ENCODE results near the gene TPSD1. TPM values are rescaled to one million over a fixed set of nuclear protein-coding genes. Genes with fewer than 3 reads are reported as not detected.
A peak's percentile ranks its signal among the peaks of the same experiment; 100 is the strongest.

TPSD1 gene
- total and polyA plus RNA-seq, 9 of the 15 experiments (the other 6 are each of a cell fraction or from before 2014, with no cell fraction given): not detected

DNA sequence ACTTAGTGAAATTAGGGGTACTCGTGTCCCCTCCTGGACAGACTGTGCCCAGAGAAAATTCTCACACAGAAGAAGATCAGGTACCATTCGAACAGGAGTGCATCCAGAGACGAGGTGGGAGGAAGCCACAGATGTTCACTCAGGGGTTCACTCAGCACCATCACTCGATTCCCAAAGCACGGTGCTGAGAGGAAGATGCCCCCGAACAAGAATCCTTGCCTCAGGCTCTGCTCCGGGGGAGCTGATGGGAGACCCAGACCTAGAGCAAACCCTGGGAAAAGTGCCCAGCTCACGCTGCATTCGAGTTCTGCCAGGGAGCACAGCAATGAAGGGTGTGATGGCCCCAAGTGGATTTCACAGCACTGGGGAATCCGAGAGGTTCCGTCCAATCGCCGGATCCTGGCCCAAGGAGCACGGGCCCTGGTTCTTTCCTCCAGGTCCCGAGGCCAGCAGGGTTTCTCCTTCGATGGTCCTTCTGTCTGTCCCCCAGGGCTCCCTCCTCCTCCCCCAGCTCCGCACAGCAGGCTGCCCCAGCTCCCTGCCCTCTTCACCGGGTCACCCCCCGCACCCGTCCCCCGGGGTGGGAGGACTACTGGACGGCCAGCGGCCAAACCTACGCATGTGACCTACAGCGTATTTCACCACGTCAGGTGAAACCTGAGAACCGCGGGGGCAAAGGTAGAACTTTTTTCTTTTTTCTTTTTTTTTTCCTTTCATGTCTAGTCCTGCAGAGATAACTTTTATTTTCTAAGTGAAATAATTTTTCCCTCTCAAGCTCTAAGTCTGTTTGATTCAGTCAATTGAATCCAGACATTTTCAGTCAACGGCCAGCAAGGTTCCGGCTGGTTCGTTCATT is 43.4 kb downstream of the TPSD1 start (continued):
- TF ChIP-seq, protein P1, sequence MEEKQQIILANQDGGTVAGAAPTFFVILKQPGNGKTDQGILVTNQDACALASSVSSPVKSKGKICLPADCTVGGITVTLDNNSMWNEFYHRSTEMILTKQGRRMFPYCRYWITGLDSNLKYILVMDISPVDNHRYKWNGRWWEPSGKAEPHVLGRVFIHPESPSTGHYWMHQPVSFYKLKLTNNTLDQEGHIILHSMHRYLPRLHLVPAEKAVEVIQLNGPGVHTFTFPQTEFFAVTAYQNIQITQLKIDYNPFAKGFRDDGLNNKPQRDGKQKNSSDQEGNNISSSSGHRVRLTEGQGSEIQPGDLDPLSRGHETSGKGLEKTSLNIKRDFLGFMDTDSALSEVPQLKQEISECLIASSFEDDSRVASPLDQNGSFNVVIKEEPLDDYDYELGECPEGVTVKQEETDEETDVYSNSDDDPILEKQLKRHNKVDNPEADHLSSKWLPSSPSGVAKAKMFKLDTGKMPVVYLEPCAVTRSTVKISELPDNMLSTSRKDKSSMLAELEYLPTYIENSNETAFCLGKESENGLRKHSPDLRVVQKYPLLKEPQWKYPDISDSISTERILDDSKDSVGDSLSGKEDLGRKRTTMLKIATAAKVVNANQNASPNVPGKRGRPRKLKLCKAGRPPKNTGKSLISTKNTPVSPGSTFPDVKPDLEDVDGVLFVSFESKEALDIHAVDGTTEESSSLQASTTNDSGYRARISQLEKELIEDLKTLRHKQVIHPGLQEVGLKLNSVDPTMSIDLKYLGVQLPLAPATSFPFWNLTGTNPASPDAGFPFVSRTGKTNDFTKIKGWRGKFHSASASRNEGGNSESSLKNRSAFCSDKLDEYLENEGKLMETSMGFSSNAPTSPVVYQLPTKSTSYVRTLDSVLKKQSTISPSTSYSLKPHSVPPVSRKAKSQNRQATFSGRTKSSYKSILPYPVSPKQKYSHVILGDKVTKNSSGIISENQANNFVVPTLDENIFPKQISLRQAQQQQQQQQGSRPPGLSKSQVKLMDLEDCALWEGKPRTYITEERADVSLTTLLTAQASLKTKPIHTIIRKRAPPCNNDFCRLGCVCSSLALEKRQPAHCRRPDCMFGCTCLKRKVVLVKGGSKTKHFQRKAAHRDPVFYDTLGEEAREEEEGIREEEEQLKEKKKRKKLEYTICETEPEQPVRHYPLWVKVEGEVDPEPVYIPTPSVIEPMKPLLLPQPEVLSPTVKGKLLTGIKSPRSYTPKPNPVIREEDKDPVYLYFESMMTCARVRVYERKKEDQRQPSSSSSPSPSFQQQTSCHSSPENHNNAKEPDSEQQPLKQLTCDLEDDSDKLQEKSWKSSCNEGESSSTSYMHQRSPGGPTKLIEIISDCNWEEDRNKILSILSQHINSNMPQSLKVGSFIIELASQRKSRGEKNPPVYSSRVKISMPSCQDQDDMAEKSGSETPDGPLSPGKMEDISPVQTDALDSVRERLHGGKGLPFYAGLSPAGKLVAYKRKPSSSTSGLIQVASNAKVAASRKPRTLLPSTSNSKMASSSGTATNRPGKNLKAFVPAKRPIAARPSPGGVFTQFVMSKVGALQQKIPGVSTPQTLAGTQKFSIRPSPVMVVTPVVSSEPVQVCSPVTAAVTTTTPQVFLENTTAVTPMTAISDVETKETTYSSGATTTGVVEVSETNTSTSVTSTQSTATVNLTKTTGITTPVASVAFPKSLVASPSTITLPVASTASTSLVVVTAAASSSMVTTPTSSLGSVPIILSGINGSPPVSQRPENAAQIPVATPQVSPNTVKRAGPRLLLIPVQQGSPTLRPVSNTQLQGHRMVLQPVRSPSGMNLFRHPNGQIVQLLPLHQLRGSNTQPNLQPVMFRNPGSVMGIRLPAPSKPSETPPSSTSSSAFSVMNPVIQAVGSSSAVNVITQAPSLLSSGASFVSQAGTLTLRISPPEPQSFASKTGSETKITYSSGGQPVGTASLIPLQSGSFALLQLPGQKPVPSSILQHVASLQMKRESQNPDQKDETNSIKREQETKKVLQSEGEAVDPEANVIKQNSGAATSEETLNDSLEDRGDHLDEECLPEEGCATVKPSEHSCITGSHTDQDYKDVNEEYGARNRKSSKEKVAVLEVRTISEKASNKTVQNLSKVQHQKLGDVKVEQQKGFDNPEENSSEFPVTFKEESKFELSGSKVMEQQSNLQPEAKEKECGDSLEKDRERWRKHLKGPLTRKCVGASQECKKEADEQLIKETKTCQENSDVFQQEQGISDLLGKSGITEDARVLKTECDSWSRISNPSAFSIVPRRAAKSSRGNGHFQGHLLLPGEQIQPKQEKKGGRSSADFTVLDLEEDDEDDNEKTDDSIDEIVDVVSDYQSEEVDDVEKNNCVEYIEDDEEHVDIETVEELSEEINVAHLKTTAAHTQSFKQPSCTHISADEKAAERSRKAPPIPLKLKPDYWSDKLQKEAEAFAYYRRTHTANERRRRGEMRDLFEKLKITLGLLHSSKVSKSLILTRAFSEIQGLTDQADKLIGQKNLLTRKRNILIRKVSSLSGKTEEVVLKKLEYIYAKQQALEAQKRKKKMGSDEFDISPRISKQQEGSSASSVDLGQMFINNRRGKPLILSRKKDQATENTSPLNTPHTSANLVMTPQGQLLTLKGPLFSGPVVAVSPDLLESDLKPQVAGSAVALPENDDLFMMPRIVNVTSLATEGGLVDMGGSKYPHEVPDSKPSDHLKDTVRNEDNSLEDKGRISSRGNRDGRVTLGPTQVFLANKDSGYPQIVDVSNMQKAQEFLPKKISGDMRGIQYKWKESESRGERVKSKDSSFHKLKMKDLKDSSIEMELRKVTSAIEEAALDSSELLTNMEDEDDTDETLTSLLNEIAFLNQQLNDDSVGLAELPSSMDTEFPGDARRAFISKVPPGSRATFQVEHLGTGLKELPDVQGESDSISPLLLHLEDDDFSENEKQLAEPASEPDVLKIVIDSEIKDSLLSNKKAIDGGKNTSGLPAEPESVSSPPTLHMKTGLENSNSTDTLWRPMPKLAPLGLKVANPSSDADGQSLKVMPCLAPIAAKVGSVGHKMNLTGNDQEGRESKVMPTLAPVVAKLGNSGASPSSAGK (IDR thresholded peaks at IDR 0.05): peak; percentile 28; the same call in 1 of the 2 replicates
- TF ChIP-seq ZNF263 (CRISPR knock-in tag; IDR thresholded peaks at IDR 0.05; ENCODE audit: borderline replicate concordance) (peak; percentile 92), ZNF644 (tag; IDR thresholded peaks at IDR 0.05; ENCODE audit: low read depth) (0 out of 2 replicates have a peak, but pooled peaks have one; percentile 18), POLR2G (IDR thresholded peaks at IDR 0.05; ENCODE audit: low read depth, low read length) (0 out of 2 replicates have a peak, but pooled peaks have one; percentile 30), CREB1 (IDR thresholded peaks at IDR 0.05) (no peak), CREB1 (CRISPR knock-in tag; IDR thresholded peaks at IDR 0.05) (peak; percentile 59; the same call in 1 of the 2 replicates), SNIP1 (IDR thresholded peaks at IDR 0.05; ENCODE audit: low read depth) (no peak), SAFB2 (IDR thresholded peaks at IDR 0.05; ENCODE audit: borderline replicate concordance, low read depth, low read length, severe bottlenecking) (no peak), FOSL1 (tag; conservative IDR thresholded peaks at IDR 0.05) (0 out of 2 replicates have a peak, but pooled peaks have one; percentile 38), LEF1 (IDR thresholded peaks at IDR 0.05) (peak; percentile 48; the same call in 1 of the 2 replicates), MYC (IDR thresholded peaks at IDR 0.05; ENCODE audit: low read depth, low read length) (0 out of 2 replicates have a peak, but pooled peaks have one; percentile 35), MYC (CRISPR knock-in tag; IDR thresholded peaks at IDR 0.05; ENCODE audit: borderline replicate concordance, low read depth) (no peak), ZNF444 (CRISPR knock-in tag; IDR thresholded peaks at IDR 0.05) (no peak), ZNF764 (CRISPR knock-in tag; IDR thresholded peaks at IDR 0.05; ENCODE audit: low read depth) (no peak), ZNF12 (CRISPR knock-in tag; IDR thresholded peaks at IDR 0.05) (peak; percentile 76), MAFK (IDR thresholded peaks at IDR 0.05; ENCODE audit: low read length) (no peak)
- TF ChIP-seq, protein P2, sequence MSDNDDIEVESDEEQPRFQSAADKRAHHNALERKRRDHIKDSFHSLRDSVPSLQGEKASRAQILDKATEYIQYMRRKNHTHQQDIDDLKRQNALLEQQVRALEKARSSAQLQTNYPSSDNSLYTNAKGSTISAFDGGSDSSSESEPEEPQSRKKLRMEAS (CRISPR knock-in tag; IDR thresholded peaks at IDR 0.05): peak; percentile 37; the same call in 1 of the 2 replicates
